GM19438 (cell line): ENCODE data around the gene RPN2.

Experiments used
- ATAC-seq: cut with Tn5 transposase; IDR thresholded peaks from one replicate; pipeline ENCODE4 v1.9.1; 2021; ENCODE audit warnings: low read depth; ENCODE audit not compliant: unreplicated experiment

RPN2 gene

GRCh38 chr20:37261714-37262113 lies 82.6 kb downstream of the RPN2 start, which contains the start of gene GHRH:
Gene GHRH (minus strand): TSS chr20:37261814. CDS start chr20:37256889, 4,925 bp downstream.
- no peak for ATAC-seq

- no peak for ATAC-seq
Observed at GRCh38 chr20:37262505-37262904, 83.4 kb downstream of the RPN2 start.

DNA sequence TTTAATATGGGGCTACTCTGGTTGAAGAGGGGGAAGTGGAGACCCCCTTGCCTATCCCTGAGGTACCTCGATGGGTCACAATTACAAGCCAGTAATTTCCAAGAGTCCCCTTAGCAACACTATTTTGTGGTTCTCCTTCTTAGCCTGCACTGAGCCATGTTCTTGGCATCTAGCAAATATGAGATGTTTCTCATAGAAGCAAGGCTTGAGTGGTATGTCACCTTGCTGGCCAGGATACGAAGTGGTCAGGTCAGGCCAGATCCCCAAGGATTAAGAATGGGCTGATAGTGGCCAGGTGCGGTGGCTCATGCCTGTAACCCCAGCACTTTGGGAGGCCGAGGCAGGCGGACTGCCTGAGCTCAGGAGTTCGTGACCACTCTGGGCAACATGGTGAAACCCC lies 84.6 kb downstream of the RPN2 start:
- no peak for ATAC-seq

GRCh38 chr20:37265152-37265551 lies 86.0 kb downstream of the RPN2 start:
- ATAC-seq, result no peak

- ATAC-seq, result no peak
Observed at GRCh38 chr20:37266940-37267666, 88.0 kb downstream of the RPN2 start.

DNA sequence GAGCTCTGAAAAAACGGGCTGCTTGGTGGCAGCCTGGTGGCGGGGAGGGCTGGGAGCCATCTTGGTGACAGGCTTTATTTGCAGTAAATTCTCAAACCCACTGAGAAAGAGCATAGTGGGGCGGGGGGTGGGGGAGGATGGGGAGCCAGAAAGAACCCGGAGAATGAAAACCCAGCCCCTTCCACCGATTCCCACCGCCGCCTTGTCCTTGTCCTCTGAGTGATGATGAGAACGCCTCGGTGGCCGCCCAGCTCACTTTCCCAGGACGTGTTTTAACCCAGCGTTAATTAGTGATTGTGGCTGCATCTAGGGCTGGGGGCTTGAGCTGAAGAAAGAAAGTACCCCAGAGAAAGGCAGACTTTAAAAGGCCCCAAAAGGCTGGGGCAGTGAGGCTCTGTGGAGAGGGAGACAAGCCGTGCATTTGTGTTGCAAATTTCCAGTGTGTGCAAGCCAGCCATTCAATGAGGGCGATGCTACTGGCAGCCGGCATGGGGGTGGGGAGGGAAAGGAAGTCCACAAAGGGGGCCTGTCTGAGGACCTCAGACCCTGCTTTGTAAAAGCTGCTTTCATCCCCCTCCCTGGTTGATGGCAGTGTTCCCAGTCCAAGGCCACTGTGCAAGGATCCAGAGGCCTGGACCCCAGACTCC lies 88.7 kb downstream of the RPN2 start:
- no peak for ATAC-seq

GRCh38 chr20:37270576-37271420 lies 91.7 kb downstream of the RPN2 start:
- no peak for ATAC-seq

DNA sequence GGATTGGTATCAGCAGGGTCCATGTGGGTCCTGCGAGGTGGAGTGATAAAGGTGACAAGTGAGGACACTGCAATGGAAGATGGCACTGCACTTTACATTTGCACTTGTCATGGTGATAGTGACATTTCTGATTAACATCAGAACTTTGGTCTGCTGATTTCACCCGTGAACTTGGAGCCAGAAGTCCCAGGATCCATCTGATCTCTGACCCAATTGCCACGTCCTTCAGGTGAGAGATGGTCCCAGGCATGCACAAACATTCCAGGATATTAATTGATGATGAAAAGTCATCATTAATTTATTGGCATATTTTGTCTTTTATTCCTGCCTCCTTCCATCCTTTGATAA lies 92.3 kb downstream of the RPN2 start:
- no peak for ATAC-seq

GRCh38 chr20:37273988-37274387 lies 94.9 kb downstream of the RPN2 start:
- ATAC-seq, result no peak

DNA sequence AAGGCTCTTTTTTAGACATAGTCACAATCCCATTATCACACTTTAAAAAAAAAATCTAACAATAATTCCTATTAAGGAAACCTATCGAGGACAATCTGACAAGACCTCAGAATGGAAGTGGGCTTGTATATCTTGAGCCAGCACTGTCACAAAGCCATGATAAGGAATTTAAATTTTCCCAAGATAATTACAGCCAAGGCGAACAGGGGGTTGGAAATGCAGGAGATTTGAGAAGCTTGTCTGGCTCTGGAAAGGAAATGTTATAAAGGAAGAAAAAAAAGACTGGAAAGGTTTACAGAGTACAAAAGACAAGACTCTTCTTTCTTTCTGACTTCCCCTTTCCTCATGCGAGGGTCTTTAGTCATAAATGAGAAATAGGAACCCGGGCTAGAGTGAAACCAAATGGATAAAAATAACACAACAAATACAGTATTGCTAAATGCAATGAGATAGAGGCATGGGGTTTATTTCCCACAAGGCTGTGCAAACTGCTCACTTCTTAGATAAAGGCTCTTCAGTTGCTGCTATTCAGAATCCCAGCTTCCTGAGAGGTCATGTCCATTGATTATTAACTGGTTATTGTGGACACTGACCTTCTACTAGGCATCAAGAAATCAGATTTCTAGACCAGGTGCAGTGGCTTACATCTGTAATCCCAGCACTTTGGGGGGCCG lies 95.9 kb downstream of the RPN2 start:
- no peak for ATAC-seq

DNA sequence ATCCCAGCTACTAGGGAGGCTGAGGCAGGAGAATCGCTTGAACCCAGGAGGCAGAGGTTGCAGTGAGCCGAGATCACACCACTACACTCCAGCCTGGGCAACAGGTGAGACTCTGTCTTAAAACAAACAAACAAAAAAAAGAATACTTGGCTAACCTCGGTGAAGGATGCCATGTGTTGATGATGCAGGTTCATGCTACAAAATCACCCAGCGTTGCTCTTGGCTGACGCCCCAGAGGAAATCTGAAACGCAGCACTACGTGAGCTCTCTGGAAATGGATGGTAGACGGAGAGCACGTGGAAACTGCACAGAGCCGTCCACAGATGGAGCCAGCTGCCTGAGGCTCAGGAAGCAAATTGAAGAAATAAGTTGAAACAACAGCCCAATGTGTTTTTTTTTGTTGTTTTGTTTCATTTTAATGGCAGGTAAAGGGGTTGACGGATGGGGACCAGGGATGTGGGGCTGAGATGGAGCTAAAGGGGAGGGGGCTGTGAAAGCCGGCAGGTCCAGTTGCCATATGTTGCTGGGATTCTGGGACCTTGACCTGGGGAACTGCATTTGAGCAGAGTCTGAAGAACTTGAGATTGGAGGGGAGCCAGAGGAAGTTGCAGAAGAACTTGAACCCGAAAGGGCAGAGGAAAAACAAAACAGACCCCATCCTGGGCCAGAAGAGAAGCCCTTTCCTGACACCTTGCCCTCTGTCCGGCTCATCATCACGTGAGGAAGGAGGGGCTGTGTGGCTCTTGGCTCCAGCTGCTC lies 97.5 kb downstream of the RPN2 start:
- no peak for ATAC-seq

- no peak for ATAC-seq
Observed at GRCh38 chr20:37277253-37277593, 98.1 kb downstream of the RPN2 start.

GRCh38 chr20:37278966-37279590 lies 99.9 kb downstream of the RPN2 start:
- ATAC-seq, result no peak

- no peak for ATAC-seq
Observed at GRCh38 chr20:37279820-37280219, 100.7 kb downstream of the RPN2 start.

DNA sequence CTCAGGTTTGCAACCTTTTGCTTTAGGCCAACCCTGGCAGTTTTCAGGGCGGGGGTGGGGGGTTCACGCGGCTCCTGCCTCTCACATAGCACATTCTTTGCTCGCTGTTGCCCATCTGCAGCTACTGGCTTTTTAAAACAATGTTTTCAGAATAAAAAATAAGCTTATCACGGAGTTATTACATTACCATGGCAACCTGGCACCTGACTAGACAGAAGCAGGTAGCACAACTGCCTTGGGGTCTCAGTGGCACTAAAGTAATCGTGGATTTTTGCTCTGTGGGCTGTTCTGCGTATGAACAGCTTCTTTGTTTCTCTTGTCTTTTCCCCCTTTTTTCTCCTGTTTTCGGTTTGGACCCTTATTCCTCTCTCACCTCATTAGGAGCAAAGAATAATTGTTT lies 101.3 kb downstream of the RPN2 start:
- no peak for ATAC-seq

- ATAC-seq, result no peak
Observed at GRCh38 chr20:37282556-37282955, 103.4 kb downstream of the RPN2 start.

DNA sequence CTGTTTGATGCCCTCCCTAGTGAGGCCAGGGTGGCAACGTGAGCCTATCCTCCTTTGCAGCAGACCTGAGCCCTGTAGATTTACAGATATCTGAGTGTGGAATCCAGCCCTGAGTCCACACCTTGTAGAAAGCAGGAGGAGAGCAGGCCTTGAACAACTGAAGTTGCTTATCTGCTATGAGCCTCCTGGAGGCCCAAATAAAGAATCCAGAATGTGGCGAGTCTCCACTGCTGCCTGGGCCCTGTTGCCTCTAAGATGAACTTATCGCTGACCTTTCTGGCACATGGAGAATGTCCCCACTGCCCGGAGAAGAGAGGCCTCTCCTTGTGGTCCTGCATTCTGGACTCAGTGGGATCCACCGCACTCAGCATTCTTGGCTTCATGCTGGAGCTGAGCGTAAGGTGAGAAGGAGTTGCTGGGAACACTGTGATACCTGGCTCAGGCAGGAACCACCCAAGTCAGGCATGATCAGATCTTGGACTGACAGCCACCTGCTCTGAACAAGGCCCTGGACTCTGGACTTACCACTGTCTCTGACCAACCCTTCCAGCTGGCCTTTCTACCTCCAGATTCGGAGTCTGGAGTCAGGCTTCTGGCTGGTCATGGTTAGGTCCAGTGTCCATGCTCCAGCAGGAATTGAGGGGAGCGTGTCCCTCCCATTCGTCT lies 104.5 kb downstream of the RPN2 start:
- no peak for ATAC-seq

GRCh38 chr20:37284691-37285161 lies 105.6 kb downstream of the RPN2 start:
- ATAC-seq, result no peak

DNA sequence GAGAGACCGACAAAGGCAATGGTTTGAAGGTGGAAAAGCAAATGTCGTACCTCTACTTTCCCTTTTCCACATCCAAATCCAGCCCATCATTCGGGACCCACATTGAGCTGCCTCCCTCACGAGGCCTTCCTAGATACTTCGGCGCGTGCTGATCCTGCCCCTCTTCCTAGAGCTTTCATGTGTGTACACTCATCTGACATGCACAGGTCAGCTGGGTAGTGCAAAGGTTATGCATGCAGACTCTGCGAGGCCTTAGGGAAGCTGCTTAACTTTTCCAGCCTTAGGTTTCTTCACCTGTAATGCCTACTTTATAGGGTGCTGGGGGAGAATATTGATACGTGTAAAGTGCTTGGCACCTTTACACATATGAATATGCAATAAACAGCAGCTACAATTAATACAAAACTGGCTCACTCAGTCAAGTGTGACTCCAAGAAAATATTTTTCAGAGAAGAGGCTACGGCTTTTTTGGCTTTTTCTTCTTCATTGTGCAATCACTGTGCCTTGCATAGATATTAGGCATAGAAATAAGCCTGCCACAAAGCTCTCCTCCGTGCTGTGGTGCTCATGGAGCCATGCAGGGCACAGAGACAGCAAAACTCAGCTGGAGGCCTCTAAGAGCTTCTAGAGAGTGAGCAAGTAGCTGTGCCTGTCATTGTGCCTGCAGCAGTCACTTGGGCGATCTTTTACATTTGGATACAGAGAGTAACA lies 106.7 kb downstream of the RPN2 start:
- ATAC-seq, result no peak
